GM18499 (cell line): ENCODE measurements around the gene ANXA3.
A peak's percentile ranks its signal among the peaks of the same experiment; 100 is the strongest.

ENCODE experiments used
- ATAC-seq: cut with Tn5 transposase; IDR thresholded peaks from one replicate; pipeline ENCODE4 v1.9.1; 2021; ENCODE audit warnings: moderate number of reproducible peaks; ENCODE audit not compliant: insufficient read depth, unreplicated experiment

Gene ANXA3

DNA sequence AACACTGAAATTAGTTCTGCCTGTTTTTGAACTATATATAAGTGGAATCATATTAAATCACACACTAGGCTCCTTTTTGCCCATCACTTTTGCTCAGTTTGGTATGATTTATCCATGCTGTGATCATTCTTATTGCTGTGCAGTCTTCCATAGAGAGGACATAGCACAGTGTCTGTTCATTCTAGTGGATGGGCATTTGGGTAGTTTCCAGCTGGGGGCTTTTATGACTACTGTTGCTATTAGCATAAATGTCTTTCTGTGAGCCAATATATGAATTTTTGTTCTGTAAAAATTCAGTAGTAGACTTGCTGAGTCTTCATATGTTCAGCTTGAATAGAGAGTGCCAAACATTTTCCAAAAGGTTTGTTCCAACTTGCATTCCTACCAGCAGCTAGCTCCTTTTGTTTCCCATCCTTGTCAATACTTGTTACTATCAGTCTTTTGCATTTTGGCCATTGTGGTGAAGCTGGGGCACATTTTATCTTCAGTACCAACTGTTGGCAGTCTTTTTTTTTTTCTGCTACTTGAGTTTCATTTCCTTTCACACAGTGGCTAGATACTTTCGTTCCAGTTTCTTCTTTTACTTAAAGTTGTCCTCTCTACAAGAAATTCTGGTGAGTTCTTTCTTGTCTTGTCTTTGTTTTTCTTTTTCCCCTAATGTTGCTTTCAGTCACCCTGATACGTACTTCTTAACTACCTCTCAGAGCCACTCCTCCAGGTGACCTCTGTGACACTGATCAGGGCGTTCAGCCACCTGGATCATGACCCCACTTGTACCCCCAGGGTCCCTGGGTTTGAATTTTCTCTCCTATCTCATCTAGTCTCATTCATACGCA is 87.0 kb downstream of the ANXA3 start:
- ATAC-seq = peak; percentile 73

DNA sequence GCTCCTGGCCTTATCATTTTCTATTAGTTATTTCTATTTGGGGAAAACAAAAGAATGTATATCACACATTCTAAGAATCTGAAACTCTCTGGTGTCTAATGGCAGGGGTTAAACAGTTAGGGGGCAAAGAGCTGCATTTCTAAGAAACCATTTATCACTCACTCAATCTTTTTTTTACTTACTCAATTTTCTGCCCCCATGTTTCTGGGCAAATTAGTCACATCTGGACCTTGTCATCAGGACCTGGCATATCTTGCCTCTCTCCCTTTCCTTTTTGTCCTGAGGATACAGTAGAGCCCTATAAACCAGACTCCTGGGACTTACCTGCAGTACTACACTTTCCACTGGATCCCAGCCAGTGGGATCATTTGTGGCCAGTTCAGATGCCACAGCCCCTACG is 89.1 kb downstream of the ANXA3 start:
- ATAC-seq = no peak

DNA sequence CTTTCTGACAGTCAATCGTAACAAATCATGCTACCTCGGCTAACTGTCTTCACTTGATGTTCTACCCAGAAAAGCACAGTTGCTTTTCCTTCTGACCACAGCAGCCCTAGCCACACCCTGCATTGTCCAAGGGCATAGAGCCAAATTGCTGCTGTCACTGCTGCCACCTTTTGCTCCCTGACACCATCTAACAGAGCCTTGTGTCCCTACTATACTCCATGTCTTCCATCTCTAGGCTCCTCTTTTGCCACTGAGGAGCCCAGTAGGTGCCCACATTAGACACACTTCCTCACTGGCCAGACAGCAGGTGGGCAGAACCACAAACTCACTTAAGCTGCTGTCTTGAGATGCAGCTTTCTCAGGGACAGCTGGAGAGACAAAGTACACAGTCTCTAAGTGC is 91.4 kb downstream of the ANXA3 start:
- ATAC-seq = no peak

DNA sequence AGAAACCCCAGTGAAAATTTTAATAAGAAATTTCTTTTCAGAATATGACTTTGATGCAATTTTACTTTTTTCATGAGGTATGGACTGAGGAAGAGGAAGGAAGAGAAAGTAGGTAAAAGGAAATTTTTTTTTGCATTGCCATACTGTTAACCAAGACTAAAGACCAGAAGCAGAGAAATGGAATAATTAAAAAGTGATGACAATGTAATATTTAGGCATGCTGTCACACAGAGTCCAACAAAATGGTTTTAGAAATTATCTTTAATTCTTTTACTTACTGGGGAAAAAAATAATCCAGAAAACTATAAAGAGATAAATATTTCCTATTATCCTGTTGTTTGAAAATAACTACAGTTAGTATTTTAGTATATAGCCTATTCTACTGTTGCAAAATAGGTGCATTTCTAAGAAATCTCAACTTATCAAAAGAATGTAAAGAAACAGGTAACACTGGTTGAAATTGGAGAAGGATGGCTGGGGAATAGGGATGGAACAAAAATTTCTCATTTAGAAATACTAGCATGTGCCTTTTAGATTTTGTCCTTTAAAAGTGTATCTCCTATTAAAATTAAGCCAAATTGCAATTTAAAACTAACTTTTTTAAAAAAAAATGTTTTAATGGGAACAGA is 92.6 kb downstream of the ANXA3 start:
- no peak for ATAC-seq

DNA sequence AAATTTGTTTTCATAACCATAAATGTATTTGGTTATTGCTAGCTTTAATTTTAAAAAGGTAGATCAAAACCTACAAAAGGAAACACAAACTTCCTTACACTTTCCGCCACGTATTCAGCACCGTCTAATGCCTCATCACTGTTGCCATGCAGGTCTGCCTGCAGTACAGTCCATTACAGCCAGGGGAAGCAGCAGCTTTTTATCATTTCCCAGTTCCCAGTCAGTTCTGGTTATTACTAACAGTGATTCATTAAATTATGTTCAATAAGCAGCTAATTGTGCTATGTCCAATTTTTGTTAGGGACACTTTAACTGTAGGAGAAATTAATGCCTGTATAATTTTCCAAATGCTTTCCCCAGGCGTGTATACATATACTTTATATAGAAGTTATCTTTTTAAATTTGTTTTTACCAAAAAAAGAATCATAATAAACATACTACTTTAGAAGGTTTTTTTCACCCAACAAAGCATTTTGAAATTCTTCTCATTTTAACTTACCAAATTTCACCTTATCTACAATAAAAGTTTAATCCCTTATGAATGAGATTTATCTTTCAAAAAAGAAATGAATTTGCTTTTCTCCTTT is 93.3 kb downstream of the ANXA3 start:
- ATAC-seq = peak; percentile 77

DNA sequence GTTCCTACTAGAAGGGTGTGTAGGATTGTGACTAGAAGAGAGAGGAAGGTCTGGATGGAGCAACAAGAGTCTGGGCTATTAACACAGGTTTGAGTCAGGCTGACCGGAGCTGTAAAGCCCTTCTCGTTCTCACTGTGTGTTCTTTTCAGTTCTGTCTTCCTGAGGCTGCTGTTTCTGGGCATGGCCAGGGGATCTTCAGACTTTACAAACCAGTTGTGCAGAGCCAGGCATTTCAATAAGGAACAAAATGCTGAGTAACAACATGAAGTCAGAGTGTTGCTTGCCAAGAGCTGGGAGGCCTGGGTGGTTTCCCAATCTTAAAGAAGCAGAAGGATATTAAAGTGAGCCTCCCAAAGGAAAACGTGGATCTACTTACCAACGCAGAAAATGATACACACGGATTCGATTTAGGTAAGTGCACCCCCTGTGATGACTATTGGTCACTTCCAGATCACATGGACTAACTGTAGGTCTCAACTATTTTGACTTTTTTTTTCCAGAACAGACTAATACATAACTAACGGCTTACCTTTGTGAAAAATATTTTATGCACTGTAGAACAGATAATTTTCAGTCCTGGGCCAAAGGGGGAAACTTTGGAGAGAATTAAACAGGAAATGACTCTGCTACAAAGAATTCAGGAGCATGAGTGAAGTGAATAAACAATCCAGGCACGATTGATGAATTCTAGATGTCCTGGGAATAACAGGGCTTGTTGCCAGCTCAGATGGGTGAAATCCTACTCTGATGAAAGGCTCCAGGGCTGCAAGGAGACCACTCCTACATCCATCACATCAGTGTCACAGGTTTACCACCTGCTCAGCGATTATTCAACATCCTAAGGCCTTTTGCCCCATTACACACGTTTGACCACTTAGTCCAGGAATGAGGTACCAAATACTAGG is 94.5 kb downstream of the ANXA3 start:
- no peak for ATAC-seq

DNA sequence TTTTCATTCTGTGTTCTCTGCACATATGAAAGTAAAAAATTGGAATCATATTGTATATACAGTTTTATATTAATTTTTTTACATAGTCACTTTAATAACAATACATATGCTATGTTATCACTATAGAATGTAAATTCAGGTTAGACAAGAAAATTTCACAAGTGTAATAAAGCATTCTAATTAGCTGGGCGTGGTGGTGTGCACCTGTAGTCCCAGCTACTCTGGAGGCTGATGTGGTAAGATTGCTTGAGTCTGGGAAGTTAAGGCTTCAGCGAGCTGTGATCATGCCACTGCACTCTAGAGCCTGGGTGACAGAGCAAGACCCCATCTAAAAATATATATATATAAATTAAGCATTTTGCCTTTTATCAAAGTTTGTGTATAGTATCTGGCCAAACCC is 95.7 kb downstream of the ANXA3 start:
- ATAC-seq = no peak

DNA sequence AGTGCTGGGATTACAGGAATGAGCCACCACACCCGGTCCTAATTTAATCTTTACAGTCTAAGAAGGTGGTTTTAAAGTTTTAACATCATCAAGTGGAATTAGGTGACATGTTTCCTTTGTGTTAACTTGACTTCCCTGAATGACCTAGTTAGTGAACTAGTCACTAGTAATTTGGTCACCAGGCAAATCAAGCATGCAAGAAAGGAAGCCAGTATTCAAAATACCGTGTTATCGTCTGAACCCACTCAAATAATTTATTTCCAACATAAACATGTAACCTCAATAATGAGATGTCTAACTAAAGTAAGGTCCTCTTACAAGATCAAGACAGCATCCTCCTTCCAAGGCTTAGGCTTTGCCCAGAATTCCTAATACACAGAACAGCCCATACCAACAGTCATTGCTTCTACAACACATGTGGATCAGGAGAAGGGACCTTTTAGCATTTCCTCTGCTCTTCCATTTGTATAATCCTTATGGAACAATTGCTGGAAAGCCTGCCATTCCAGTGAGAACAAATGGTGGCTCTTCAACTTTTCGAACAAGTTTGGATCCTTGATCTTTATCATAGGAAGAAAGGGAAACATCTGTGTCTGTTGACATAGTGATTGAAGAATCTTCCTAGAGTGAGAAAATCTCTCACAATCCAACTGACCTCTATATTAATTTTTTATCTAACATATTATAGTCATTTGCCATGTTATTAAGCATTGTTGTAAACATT is 97.2 kb downstream of the ANXA3 start:
- ATAC-seq = no peak

DNA sequence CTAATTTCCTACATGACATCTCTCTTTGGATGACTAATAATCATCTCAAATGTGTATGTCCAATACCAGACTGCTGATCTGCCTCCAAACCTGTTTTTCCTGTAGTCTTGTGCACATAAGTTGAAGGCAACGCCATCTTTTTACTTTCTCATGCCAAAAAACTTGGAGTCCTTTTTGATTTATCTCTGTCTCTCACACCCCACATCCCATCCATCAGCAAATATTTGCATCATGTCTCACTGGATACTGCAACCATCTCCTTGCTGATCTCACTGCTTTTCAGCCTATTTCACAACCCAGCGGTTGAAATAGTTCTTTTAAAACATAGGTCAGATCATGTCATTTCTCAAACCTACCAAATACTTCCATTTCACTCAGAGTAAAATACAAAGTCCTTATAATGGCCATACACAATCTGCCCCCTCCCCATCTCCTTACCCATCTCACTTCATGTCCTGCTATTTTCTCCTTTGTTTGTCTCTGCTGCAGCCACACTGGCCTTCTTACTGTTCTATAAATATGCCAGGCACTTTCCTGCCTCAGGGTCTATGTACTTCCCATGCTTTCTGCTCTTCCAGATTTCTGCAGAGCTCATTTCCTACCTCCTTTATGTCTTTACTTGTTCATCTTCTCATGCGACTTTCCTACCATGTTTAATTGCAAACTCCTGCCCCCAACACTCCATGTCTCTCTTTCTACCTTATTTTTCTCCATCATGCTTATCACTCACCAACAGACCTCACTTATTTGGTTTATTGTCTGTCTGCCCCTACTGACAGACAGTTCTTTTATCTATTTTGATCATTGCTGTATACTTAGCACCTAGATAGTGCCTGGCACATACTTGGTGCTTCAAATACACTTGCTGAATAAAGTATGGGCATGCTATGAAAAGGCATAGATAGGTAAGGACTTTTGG is 98.8 kb downstream of the ANXA3 start:
- ATAC-seq = no peak

DNA sequence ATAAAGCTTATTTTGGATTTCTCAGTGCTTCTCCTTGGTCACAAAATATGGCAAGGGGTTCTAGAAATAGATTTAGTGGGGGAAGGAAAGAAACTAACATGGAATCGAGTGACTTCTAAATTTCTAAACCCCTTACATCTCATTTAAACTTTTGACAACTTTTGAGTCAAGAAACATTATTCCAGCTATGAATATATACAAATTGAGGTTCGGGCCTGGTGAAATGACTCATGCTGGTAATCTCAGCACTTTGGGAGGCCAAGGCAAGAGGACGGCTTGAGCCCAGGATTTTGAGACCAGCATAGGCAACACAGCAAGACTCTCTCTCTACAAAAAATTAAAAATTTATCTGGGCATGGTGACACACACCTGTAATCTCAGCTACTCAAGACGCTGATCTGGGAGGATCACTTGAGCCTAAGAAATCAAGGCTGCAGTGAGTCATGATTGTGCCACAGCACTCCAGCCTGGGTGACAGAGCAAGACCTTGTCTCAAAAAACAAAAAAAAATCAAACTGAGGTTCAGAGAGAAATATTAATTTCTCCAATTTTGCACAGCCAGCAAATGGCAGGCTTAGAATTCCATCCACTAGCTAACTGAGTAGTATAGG is 99.8 kb downstream of the ANXA3 start:
- no peak for ATAC-seq

DNA sequence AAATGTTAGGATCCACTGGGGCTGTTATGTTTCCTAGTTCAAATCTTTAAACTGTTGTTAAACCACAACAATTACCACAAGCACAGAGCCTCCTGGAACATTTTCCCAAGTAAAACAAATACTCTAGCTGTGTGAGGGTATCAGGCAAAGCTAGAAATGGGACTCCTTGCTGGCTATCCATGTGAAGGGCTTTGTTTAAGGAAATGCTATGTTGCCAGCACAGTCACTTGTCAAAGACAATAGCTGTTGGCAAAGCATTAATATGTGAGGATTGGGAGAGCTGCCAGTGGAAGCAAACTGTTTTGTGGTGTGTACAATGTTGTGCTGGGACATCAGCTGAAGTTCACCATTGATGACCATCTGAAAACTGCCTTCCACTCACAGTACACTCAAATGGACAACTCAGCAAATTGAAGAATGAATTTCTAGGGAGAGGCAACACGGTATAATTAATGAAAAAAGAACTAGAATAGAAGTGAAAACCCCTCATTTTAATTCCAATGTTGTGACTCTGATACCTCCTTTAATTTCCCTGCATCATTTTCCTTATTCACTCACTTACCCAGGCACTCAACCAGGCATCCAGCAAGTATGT is 100.8 kb downstream of the ANXA3 start:
- ATAC-seq = no peak

DNA sequence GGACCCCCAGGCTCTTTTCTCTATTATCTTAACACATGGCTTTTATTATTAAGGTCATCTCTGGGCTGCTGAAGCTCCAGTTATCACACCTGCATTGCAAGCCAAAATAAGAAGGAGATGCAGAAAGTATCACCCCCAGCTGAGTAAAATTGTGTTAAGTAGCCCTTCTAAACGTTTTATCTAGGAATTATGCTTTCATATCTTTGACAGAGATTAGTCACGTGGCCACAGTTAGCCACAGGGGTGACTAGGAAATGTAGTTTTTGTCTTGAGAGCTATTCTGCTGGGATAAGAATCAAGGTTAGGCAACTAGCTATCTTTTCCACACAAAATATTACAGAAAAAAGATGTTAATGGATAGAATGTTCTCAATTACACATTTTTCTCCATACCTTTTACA is 102.1 kb downstream of the ANXA3 start:
- no peak for ATAC-seq

DNA sequence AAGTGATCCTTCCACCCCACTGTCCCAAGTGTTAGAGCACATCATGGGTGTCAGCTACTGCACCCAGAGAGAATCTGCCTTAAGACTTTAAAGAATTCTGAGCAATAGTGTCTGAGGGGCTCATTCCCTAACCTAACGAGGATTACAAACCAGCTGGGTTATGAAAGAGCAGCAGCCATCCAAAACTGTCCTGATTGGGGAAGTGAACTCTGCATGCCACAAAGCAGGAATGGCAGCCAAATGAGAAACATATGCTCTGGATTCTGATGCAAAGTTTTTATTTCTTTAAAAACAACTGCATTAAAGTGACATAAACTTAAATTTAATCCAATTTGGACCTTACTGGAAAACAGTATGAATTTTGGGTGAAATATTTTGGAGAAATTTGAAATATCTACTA is 103.2 kb downstream of the ANXA3 start:
- no peak for ATAC-seq

DNA sequence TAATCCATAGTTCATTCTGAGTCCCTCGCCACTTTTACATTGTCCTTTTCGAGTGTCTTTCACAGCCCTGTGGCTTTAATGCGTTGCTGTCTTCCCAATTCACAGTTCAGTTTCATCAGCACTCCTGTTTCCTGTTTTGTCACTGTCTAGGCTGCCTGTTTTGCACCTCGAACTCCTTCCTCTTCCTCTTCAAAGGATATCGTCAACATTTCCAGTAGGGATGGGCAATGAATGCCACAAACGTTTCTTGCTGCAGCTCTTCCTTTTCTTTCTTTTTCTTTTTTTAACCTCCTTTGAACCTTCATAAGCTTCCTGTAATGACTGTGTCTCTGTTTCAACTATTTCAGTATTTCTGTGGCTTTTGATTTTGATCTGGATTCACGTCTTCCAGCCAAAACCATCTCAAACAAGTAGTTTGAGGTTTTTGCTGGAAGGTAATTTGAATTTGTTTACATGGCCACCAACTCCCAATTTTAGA is 105.4 kb downstream of the ANXA3 start:
- ATAC-seq = peak; percentile 40

DNA sequence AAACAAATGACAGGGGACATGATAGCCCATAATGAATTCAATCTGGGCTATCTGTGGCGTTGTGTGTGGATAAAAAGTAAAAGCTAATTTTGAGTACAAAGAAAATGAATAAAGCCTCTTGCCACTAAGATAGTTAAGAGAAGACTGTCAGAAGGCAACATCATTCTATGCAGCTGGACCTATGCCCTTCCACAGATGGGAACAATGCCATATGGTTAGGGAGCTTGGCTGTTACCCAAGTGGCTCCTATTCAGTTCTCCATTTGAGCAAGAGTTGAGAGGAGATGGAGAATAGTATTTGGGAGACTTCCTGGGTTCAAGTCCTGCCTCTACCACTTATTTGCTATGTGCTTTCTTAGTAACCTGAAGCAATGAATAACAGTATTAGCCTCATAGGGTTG is 107.7 kb downstream of the ANXA3 start:
- no peak for ATAC-seq

DNA sequence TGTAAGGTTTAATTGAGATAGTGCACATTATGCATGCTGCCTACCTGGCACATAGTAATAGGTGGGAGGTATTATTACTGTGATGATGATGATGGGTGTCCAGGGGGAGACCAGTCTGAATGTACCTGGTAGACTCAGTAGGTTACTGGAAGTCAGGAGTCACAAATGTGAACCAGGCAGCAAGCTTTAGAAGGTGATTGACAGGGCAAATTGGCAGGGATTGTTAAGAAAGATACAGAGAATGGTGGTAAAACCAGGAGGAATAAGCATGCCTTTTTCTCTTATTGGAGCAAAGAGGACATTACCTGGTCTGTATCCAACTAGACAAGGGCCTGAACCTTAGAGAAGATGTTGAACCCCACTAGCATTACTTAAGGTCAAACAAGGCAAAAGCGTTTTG is 108.1 kb downstream of the ANXA3 start:
- ATAC-seq = no peak
